ENCODE results near the gene AP5Z1. TPM values are rescaled to one million over a fixed set of nuclear protein-coding genes. Genes with fewer than 3 reads are reported as not detected.

Gene AP5Z1
- total RNA-seq (2012; rRNA removed): 9.2 and 9.7 TPM in 2 replicates
- polyA plus RNA-seq (2012; rRNA removed): 38.7 and 46.1 TPM in 2 replicates
- polyA plus RNA-seq (2012; cell fraction: cytosol; rRNA removed): 18.8 and 31.7 TPM in 2 replicates
- 152 and 486 TPM in 2 replicates for polyA plus RNA-seq (2012; cell fraction: nucleus; rRNA removed; ENCODE audit: low replicate concordance)
- percentile 67 among the genes with signal in this experiment for Bru-seq, nascent RNA
- percentile 72 among the genes with signal in this experiment for BruChase-seq, experiment 1, labeled RNA remaining after a 6-hour chase
- BruChase-seq, experiment 2, labeled RNA remaining after a 2-hour chase: percentile 67 among the genes with signal in this experiment
- long read RNA-seq, transcript AP5Z1-201 (17 exons, 2,889 nt): major isoform, 34 of 67 reads
- long read RNA-seq, transcript AP5Z1-217 (6 exons, 1,499 nt): minor isoform, 7 of 67 reads
- long read RNA-seq, partial matches to known transcripts: 13 of 67 reads
- long read RNA-seq, other reads (novel, unspliced or antisense): 13 of 67 reads

GRCh38 chr7:4775250-4775847, at the start of gene AP5Z1:
TSS of gene AP5Z1 (plus strand) at chr7:4775623. CDS start at chr7:4775716, 93 bp downstream.
- peak within 1 kb of the TSS; percentile 14; the same call in 1 of the 2 replicates for H3K18ac ChIP-seq (ENCODE audit: low read depth, low read length)
- H3K4me3 ChIP-seq (ENCODE audit: insufficient read depth, low read depth, low read length): peak within 1 kb of the TSS; percentile 83
- H4K20me1 ChIP-seq (ENCODE audit: insufficient read depth, low read length): peaks cover 22% of the 10 kb centered on the region
- H3K36me3 ChIP-seq (ENCODE audit: control insufficient read depth, insufficient read depth, low read length): peaks cover 5% of the 10 kb centered on the region
- 0% methylated on average over 39 of the region's 55 CpGs; no CpG with 5 or more reads in 1 of the 2 experiments for WGBS, 2 experiments (ENCODE audit: extremely low coverage in 2 of 2, insufficient read length in 1 of 2)
- H4K91ac ChIP-seq (ENCODE audit: insufficient read depth, low read depth, low read length): peak within 1 kb of the TSS; percentile 82
- H3K9me1 ChIP-seq (ENCODE audit: insufficient read depth, low read length): peaks cover 10% of the 10 kb centered on the region; the same call in 1 of the 2 replicates
- ATAC-seq (ENCODE audit: low read depth) (peak; percentile 94), DNase-seq (peak; percentile 96)
- peak within 1 kb of the TSS; percentile 55 for H2BK120ac ChIP-seq (ENCODE audit: low read depth, low read length)
- H2BK20ac ChIP-seq (ENCODE audit: low read depth, low read length): 0 out of 2 replicates have a peak within 1 kb of the TSS, but pooled peaks have one; percentile 12
- H3K9me3 ChIP-seq (ENCODE audit: control insufficient read depth, insufficient read depth, low read length): no peaks in the 10 kb centered on the region
- no peaks in the 10 kb centered on the region for H3K27me3 ChIP-seq (ENCODE audit: control insufficient read depth, insufficient read depth, low read length)
- H3K56ac ChIP-seq (ENCODE audit: extremely low read depth, insufficient read depth, low read length): peak within 1 kb of the TSS; percentile 94
- intact Hi-C loops (cut with micrococcal nuclease) (loop anchor here (1.0 to 10.0 kb wide), 3 partner anchors 30 to 161 kb away; no protein-coding TSS in a partner anchor), dilution Hi-C loops (cut with HindIII; ENCODE audit: low sequenced_read_pairs, unreplicated experiment) (no loop called here), in situ Hi-C loops (cut with MboI; ENCODE audit: low sequenced_read_pairs) (no loop called here)
- H3K27ac ChIP-seq (ENCODE audit: insufficient read depth, low read length): peak within 1 kb of the TSS; percentile 69
- peak within 1 kb of the TSS; percentile 95 to 97 for H4K8ac ChIP-seq (ENCODE audit: low read depth in 2 of 2, low read length in 2 of 2)
- H3K79me1 ChIP-seq (ENCODE audit: low read depth in 1 of 2, low read length in 2 of 2): peaks cover 13 to 59% of the 10 kb centered on the region in 2 experiments
- peaks cover 4% of the 10 kb centered on the region; the same call in 1 of the 2 replicates for H3K4me1 ChIP-seq (ENCODE audit: control insufficient read depth, insufficient read depth, low read length)
- peak within 1 kb of the TSS; percentile 74 for H2AK5ac ChIP-seq (ENCODE audit: low read depth, low read length)
- H2BK5ac ChIP-seq (ENCODE audit: low read depth, low read length, poor library complexity, severe bottlenecking): peak within 1 kb of the TSS; percentile 63
- peak within 1 kb of the TSS; percentile 97 for H2AFZ ChIP-seq (replicated peaks; ENCODE audit: low read length, poor library complexity)
- no peak within 1 kb of the TSS for H2BK15ac ChIP-seq (ENCODE audit: low read depth, low read length)
- H3K4ac ChIP-seq (ENCODE audit: low read depth, low read length): peak within 1 kb of the TSS; percentile 88
- ChIA-PET CTCF (interaction anchor here (1.0 kb wide), 1 partner anchor 17 kb away, joined by 3 read pairs; no protein-coding TSS in a partner anchor), POLR2A (ENCODE audit: unreplicated experiment) (interaction anchor here (1.0 to 1.2 kb wide), 4 partner anchors 9 to 162 kb away, joined by 3 to 17 read pairs (median 4); no protein-coding TSS in a partner anchor)
- H3K4me2 ChIP-seq (ENCODE audit: low read depth, low read length): peak within 1 kb of the TSS; percentile 89
- no TSS peak for BruUV-seq (replicated peaks)
- peak within 1 kb of the TSS; percentile 73 for H3K9ac ChIP-seq (ENCODE audit: low read depth, low read length)
- peak within 1 kb of the TSS; percentile 96 for H3K14ac ChIP-seq (replicated peaks; ENCODE audit: low read depth, low read length)
- peak within 1 kb of the TSS; percentile 69 for H4K5ac ChIP-seq (ENCODE audit: low read depth, low read length)
- peak within 1 kb of the TSS; percentile 94 for H2AK9ac ChIP-seq (replicated peaks; ENCODE audit: low read depth, low read length, poor library complexity)
- H3K23ac ChIP-seq (ENCODE audit: low read depth, low read length): peak within 1 kb of the TSS; percentile 94
- TF ChIP-seq RCOR1 (IDR thresholded peaks at IDR 0.05; ENCODE audit: insufficient replicate concordance, low read length): no peak
- no peak; the same call in 1 of the 2 replicates for TF ChIP-seq NFE2L2 (IDR thresholded peaks at IDR 0.05; ENCODE audit: low read depth, low read length)
- TF ChIP-seq ELK1 (IDR thresholded peaks at IDR 0.05; ENCODE audit: borderline replicate concordance, low read depth, low read length): no peak
- TF ChIP-seq MAFK (IDR thresholded peaks at IDR 0.05; ENCODE audit: low read depth, low read length): peak; percentile 29; the same call in 1 of the 2 replicates
- no peak for TF ChIP-seq SMC3 (IDR thresholded peaks at IDR 0.05; ENCODE audit: low read depth, low read length)
- TF ChIP-seq MAZ (IDR thresholded peaks at IDR 0.05; ENCODE audit: borderline replicate concordance, low read depth, low read length): peak; percentile 63; the same call in 1 of the 2 replicates
- peak; percentile 98 for TF ChIP-seq BHLHE40 (IDR thresholded peaks at IDR 0.05; ENCODE audit: low read depth, low read length)
- peak; percentile 78; the same call in 1 of the 2 replicates for TF ChIP-seq CHD1 (IDR thresholded peaks at IDR 0.05; ENCODE audit: low read depth, low read length)
- TF ChIP-seq FOS (IDR thresholded peaks at IDR 0.05; ENCODE audit: low read depth, low read length): peak; percentile 100
- TF ChIP-seq RFX5 (IDR thresholded peaks at IDR 0.05; ENCODE audit: low read depth, low read length): no peak
- no peak for TF ChIP-seq CTCF (conservative IDR thresholded peaks at IDR 0.05; ENCODE audit: low read depth, low read length)
